ENCODE data around the gene MGAT4C. TPM values are rescaled to one million over a fixed set of nuclear protein-coding genes. Genes with fewer than 3 reads are reported as not detected.

Gene MGAT4C
- polyA plus RNA-seq, 1 of the 3 experiments (the other 2 are of a cell fraction) = 0.07 TPM

GRCh38 chr12:85949253-85949652 lies 306.9 kb downstream of the MGAT4C start:
- ChIA-PET POLR2A (no interaction called here), CTCF (interaction anchor here (1.0 to 1.7 kb wide), 5 partner anchors 17 to 481 kb away, joined by 3 to 7 read pairs (median 5); no protein-coding TSS in a partner anchor)
- H2AFZ ChIP-seq (ENCODE audit: low read depth) = no peak overlapping the region
- H3K36me3 ChIP-seq (replicated peaks in 1 of 2; ENCODE audit: control insufficient read depth in 1 of 2, insufficient read depth in 2 of 2, low read length in 1 of 2) = no peaks in the 10 kb centered on the region
- TF ChIP-seq TCF12 (IDR thresholded peaks at IDR 0.05) (no peak), SIN3A (IDR thresholded peaks at IDR 0.05; ENCODE audit: borderline replicate concordance, low read depth, low read length) (no peak), FOXM1 (IDR thresholded peaks at IDR 0.05; ENCODE audit: low read depth) (no peak), RXRA (IDR thresholded peaks at IDR 0.05; ENCODE audit: borderline replicate concordance, low read depth) (no peak), YY1 (IDR thresholded peaks at IDR 0.05; ENCODE audit: low read depth) (no peak), MAX (IDR thresholded peaks at IDR 0.05; ENCODE audit: low read depth) (no peak), CHD2 (IDR thresholded peaks at IDR 0.05; ENCODE audit: low read length, partially characterized antibody) (no peak), ELF1 (IDR thresholded peaks at IDR 0.05) (no peak), ZBTB33 (IDR thresholded peaks at IDR 0.05; ENCODE audit: borderline replicate concordance, low read depth) (no peak), RFX5 (IDR thresholded peaks at IDR 0.05; ENCODE audit: low read length) (no peak), SMC3 (IDR thresholded peaks at IDR 0.05; ENCODE audit: low read depth, low read length) (no peak)
- 67% methylated on average over 1 of the region's 1 CpG for WGBS (ENCODE audit: low lambda C conversion rate)
- peaks cover 0 to 6% of the 10 kb centered on the region in 2 experiments; a peak in 1 of 4 replicates for H3K4me1 ChIP-seq (ENCODE audit: control insufficient read depth in 1 of 2, insufficient read depth in 2 of 2, low read depth in 1 of 2, low read length in 1 of 2)
- H3K9ac ChIP-seq = no peak overlapping the region
- H3K27me3 ChIP-seq (ENCODE audit: insufficient read depth) = no peaks in the 10 kb centered on the region
- no peaks in the 10 kb centered on the region for H4K20me1 ChIP-seq (ENCODE audit: insufficient read depth)
- no peak overlapping the region for H3K4me3 ChIP-seq (ENCODE audit: low read depth in 2 of 2, low read length in 1 of 2)
- H3K27ac ChIP-seq (ENCODE audit: low read depth in 2 of 2, low read length in 1 of 2) = no peak overlapping the region
- no peaks in the 10 kb centered on the region for H3K9me3 ChIP-seq
- no peaks in the 10 kb centered on the region for H3K79me2 ChIP-seq (ENCODE audit: insufficient read depth)
- no peak for DNase-seq
- H3K9me2 ChIP-seq = no peaks in the 10 kb centered on the region
- H3F3A ChIP-seq (replicated peaks; ENCODE audit: insufficient read depth) = no peaks in the 10 kb centered on the region
- H3K4me2 ChIP-seq = no peak overlapping the region

DNA sequence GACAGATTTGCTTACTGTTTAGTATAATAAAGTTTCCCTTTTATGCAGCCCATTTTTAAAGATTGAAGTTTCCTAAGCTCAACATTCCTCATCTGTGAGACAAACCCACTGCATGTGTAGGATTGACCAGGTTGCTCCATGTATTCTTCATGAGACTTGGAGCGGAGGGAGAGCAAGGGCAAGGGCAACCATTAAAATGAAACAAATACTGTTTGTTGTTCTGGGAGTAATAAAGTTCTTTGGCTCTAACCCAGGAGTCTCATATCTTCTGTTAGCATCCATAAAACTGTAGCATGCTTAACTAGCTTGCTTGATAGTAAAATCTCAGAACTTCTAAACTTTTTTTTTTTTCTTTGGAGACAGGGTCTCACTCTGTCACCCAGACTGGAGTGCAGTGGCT lies 307.9 kb downstream of the MGAT4C start:
- DNase-seq = no peak
- WGBS (ENCODE audit: low lambda C conversion rate) = 100% methylated on average over 1 of the region's 1 CpG
- Histone ChIP-seq H3F3A (replicated peaks; ENCODE audit: insufficient read depth) (no peaks in the 10 kb centered on the region), H3K4me1 (ENCODE audit: control insufficient read depth in 1 of 2, insufficient read depth in 2 of 2, low read depth in 1 of 2, low read length in 1 of 2) (no peaks in the 10 kb centered on the region), H2AFZ (ENCODE audit: low read depth) (no peak overlapping the region), H3K9me2 (no peaks in the 10 kb centered on the region), H3K36me3 (replicated peaks in 1 of 2; ENCODE audit: control insufficient read depth in 1 of 2, insufficient read depth in 2 of 2, low read length in 1 of 2) (no peaks in the 10 kb centered on the region), H3K9ac (no peak overlapping the region), H3K4me2 (no peak overlapping the region), H3K27me3 (ENCODE audit: insufficient read depth) (no peaks in the 10 kb centered on the region), H3K9me3 (no peaks in the 10 kb centered on the region), H3K4me3 (ENCODE audit: low read depth in 2 of 2, low read length in 1 of 2) (no peak overlapping the region), H3K27ac (ENCODE audit: low read depth in 2 of 2, low read length in 1 of 2) (no peak overlapping the region), H3K79me2 (ENCODE audit: insufficient read depth) (no peaks in the 10 kb centered on the region), H4K20me1 (ENCODE audit: insufficient read depth) (no peaks in the 10 kb centered on the region)
- ChIA-PET POLR2A (no interaction called here), CTCF (interaction anchor here (1.7 kb wide), 1 partner anchor 28 kb away, joined by 7 read pairs; no protein-coding TSS in a partner anchor)
- no peak for TF ChIP-seq TAF1 (IDR thresholded peaks at IDR 0.05; ENCODE audit: borderline replicate concordance, low read depth, low read length)
- TF ChIP-seq MEF2A (IDR thresholded peaks at IDR 0.05; ENCODE audit: borderline replicate concordance, low read depth) = no peak
- TF ChIP-seq NRF1 (IDR thresholded peaks at IDR 0.05; ENCODE audit: low read depth, low read length) = no peak
- no peak for TF ChIP-seq CHD2 (IDR thresholded peaks at IDR 0.05; ENCODE audit: low read length, partially characterized antibody)
- TF ChIP-seq CTCF (IDR thresholded peaks at IDR 0.05) = no peak
- no peak for TF ChIP-seq GABPA (IDR thresholded peaks at IDR 0.05; ENCODE audit: low read depth)
- no peak for TF ChIP-seq EP300 (IDR thresholded peaks at IDR 0.05; ENCODE audit: borderline replicate concordance in 1 of 2, low read depth in 1 of 2, low read length in 1 of 2)
- no peak for TF ChIP-seq TCF12 (IDR thresholded peaks at IDR 0.05)
- TF ChIP-seq ELF1 (IDR thresholded peaks at IDR 0.05) = no peak
- TF ChIP-seq MAX (IDR thresholded peaks at IDR 0.05; ENCODE audit: low read depth) = no peak
- no peak for TF ChIP-seq RAD21 (IDR thresholded peaks at IDR 0.05; ENCODE audit: low read length)
- TF ChIP-seq REST (IDR thresholded peaks at IDR 0.05; ENCODE audit: low read depth, low read length) = no peak
